Adipocyte (in vitro differentiated cells): ENCODE data around the gene MMP23B.

ENCODE experiments used
- DNase-seq: peaks from one replicate; pipeline ENCODE4 v3.0.0-alpha.2; 2015; ENCODE audit warnings: low read depth
- H3K27me3 ChIP-seq: replicated peaks from 2 replicates; pipeline ENCODE4 v1.7.0; 2013; ENCODE audit warnings: mild to moderate bottlenecking, low read length, moderate library complexity; ENCODE audit not compliant: control insufficient read depth, insufficient read depth
- H3K36me3 ChIP-seq: 2 replicates; pipeline ENCODE4 v1.7.0; 2013; ENCODE audit warnings: low read length, mild to moderate bottlenecking, moderate library complexity; ENCODE audit not compliant: control insufficient read depth, insufficient read depth, severe bottlenecking
- H3K4me1 ChIP-seq: 2 replicates; pipeline ENCODE4 v1.7.0; 2013; ENCODE audit warnings: mild to moderate bottlenecking, low read length, moderate library complexity; ENCODE audit not compliant: control insufficient read depth, insufficient read depth
- H3K4me3 ChIP-seq: 2 replicates; pipeline ENCODE4 v1.7.0; 2013; ENCODE audit warnings: mild to moderate bottlenecking, low read length, moderate library complexity
- H3K9ac ChIP-seq: 2 replicates; pipeline ENCODE4 v1.7.0; 2013; ENCODE audit warnings: mild to moderate bottlenecking, low read length, moderate library complexity
- H3K9me3 ChIP-seq: 2 replicates; pipeline ENCODE4 v1.7.0; 2013; ENCODE audit warnings: mild to moderate bottlenecking, low read length, moderate library complexity; ENCODE audit not compliant: control insufficient read depth

Gene MMP23B

GRCh38 chr1:1622010-1622787 is 9.8 kb upstream of the MMP23B start:
- Histone ChIP-seq H3K36me3 (peaks cover 6% of the 10 kb centered on the region), H3K27me3 (no peaks in the 10 kb centered on the region), H3K9ac (no peak overlapping the region), H3K4me3 (no peak overlapping the region), H3K4me1 (peaks cover 3% of the 10 kb centered on the region), H3K9me3 (no peaks in the 10 kb centered on the region)
- no peak for DNase-seq

GRCh38 chr1:1622788-1623094 is 9.2 kb upstream of the MMP23B start:
- no peaks in the 10 kb centered on the region for H3K9me3 ChIP-seq
- DNase-seq = no peak
- H3K4me3 ChIP-seq = no peak overlapping the region
- no peak overlapping the region for H3K9ac ChIP-seq
- H3K36me3 ChIP-seq = peaks cover 4% of the 10 kb centered on the region
- no peaks in the 10 kb centered on the region for H3K27me3 ChIP-seq
- no peaks in the 10 kb centered on the region for H3K4me1 ChIP-seq

GRCh38 chr1:1623181-1623630 is 8.8 kb upstream of the MMP23B start:
- Histone ChIP-seq H3K9ac (no peak overlapping the region), H3K27me3 (no peaks in the 10 kb centered on the region), H3K4me1 (no peaks in the 10 kb centered on the region), H3K36me3 (no peaks in the 10 kb centered on the region), H3K9me3 (no peaks in the 10 kb centered on the region), H3K4me3 (no peak overlapping the region)
- no peak for DNase-seq

DNA sequence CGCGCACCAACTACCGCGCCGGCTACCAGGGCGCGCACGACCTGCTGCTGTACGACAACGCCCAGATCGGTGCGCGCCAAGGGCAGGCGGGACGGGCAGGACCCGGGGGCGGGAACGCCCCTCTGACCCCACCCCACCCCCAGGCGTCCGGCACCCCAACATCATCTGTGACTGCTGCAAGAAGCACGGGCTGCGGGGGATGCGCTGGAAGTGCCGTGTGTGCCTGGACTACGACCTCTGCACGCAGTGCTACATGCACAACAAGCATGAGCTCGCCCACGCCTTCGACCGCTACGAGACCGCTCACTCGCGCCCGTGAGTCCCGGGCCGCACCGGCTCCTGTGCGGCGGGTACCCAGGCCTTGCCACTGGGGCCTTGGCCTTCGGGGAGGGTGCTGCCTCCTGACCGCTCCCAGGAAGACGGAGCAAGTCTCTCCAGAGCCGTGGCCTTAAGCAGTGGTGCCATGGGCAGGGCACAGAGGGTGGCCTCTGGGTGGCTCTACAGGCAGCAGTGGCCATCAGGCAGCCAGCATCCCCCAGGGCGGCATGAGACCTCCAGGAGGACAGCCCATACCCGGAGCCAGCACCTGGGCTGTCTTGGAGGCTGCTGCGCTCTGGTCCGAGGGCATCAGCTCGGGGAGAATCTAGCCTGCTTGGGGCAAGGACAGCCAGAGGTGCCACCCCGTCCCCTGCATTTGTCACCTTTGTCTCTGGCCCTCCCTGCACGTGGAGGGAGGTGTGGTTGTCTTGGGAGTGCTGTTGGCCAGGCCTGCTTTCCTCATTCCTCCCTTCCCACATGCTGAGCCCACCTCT is 8.1 kb upstream of the MMP23B start:
- no peak overlapping the region for H3K9ac ChIP-seq
- no peak for DNase-seq
- H3K9me3 ChIP-seq = no peaks in the 10 kb centered on the region
- H3K4me1 ChIP-seq = no peaks in the 10 kb centered on the region
- H3K4me3 ChIP-seq = no peak overlapping the region
- H3K27me3 ChIP-seq = no peaks in the 10 kb centered on the region
- peaks cover 4% of the 10 kb centered on the region for H3K36me3 ChIP-seq

GRCh38 chr1:1624443-1625403 is 7.2 kb upstream of the MMP23B start:
- Histone ChIP-seq H3K27me3 (no peaks in the 10 kb centered on the region), H3K4me1 (no peaks in the 10 kb centered on the region), H3K4me3 (no peak overlapping the region), H3K9ac (no peak overlapping the region), H3K36me3 (peaks cover 4% of the 10 kb centered on the region), H3K9me3 (no peaks in the 10 kb centered on the region)
- no peak for DNase-seq

DNA sequence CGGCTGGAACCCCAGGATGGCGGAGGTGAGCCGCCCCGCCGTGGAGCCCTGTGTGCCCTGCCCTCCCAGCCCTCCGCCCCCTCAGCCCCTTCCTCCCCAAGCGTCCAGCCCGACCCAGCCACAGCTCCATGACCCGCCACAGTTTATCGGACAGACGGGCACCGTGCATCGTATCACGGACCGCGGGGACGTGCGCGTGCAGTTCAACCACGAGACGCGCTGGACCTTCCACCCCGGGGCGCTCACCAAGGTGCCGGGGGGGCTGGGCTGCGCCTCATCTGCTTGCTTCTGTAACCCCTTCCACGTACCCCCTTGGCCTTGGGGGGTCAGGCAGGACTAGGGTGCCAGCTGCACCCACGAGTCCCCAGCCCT is 6.6 kb upstream of the MMP23B start:
- H3K36me3 ChIP-seq = peaks cover 4% of the 10 kb centered on the region
- no peaks in the 10 kb centered on the region for H3K4me1 ChIP-seq
- H3K9ac ChIP-seq = no peak overlapping the region
- H3K4me3 ChIP-seq = no peak overlapping the region
- no peaks in the 10 kb centered on the region for H3K27me3 ChIP-seq
- no peak for DNase-seq
- no peaks in the 10 kb centered on the region for H3K9me3 ChIP-seq

- Histone ChIP-seq H3K27me3 (no peaks in the 10 kb centered on the region), H3K4me1 (no peaks in the 10 kb centered on the region), H3K9me3 (no peaks in the 10 kb centered on the region), H3K9ac (no peak overlapping the region), H3K4me3 (no peak overlapping the region), H3K36me3 (peaks cover 4% of the 10 kb centered on the region)
- no peak for DNase-seq
These were observed 6.2 kb upstream of the MMP23B start for GRCh38 chr1:1625824-1626206.

DNA sequence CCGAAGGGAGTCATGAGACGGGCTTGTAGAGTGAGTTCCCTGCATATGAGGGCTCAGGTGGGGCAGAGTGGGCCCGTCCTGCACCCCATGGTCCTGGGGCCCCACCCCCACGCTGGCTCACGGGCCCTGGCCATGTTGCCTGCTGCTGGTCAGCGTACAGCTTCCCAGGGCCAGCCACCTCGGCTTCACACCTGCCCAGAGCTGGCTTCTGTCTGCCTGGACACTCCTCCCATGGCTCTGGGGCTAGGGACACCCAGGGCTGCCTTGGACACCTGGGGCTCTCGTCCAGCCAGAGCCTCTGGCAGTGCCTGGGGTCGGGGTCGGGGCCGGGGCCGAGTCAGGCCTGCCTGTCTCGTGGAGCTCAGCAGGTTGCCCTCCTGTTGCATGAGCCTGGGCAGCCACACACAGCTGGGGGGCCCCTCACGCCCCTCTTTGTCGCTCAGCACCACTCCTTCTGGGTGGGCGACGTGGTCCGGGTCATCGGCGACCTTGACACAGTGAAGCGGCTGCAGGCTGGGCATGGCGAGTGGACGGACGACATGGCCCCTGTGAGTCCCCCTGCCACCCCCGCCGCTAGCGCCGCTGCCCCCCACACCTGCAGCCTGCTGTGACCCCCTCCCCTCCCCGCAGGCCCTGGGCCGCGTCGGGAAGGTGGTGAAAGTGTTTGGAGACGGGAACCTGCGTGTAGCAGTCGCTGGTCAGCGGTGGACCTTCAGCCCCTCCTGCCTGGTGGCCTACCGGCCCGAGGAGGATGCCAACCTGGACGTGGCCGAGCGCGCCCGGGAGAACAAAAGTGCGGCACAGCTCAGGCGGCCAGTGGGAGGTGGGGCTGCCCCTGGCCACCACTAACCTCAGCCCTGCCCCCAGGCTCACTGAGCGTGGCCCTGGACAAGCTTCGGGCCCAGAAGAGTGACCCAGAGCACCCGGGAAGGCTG is 5.5 kb upstream of the MMP23B start:
- H3K4me3 ChIP-seq = no peak overlapping the region
- no peak for DNase-seq
- no peaks in the 10 kb centered on the region for H3K27me3 ChIP-seq
- no peak overlapping the region for H3K9ac ChIP-seq
- no peaks in the 10 kb centered on the region for H3K4me1 ChIP-seq
- H3K9me3 ChIP-seq = no peaks in the 10 kb centered on the region
- H3K36me3 ChIP-seq = peaks cover 4% of the 10 kb centered on the region

DNA sequence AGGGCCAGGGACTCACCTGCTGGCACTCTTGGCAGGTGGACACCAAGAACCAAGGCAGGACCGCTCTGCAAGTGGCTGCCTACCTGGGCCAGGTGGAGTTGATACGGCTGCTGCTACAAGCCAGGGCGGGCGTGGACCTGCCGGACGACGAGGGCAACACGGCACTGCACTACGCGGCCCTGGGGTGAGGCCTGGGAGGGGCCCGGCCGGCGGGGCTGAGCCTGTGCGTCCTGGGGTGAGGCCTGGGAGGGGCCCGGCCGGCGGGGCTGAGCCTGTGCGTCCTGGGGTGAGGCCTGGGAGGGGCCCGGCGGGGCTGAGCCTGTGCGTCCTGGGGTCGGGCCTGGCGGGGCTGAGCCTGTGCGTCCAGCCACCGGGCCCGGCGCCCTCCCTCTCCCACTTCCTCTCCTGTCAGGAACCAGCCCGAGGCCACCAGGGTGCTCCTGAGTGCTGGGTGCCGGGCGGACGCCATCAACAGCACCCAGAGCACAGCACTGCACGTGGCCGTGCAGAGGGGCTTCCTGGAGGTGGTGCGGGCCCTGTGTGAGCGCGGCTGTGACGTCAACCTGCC is 4.6 kb upstream of the MMP23B start:
- H3K4me1 ChIP-seq = no peaks in the 10 kb centered on the region
- peaks cover 4% of the 10 kb centered on the region for H3K36me3 ChIP-seq
- H3K9me3 ChIP-seq = no peaks in the 10 kb centered on the region
- no peaks in the 10 kb centered on the region for H3K27me3 ChIP-seq
- no peak for DNase-seq
- no peak overlapping the region for H3K9ac ChIP-seq
- no peak overlapping the region for H3K4me3 ChIP-seq
